ENCODE results near the gene GDPGP1.

GDPGP1 gene

GRCh38 chr15:90227816-90228772 lies 5.9 kb upstream of the GDPGP1 start:
- no peak overlapping the region for H3K4me3 ChIP-seq (ENCODE audit: low read depth, low read length)
- no peak for DNase-seq (ENCODE audit: low read depth, low spot score)
- TF ChIP-seq CTCF (IDR thresholded peaks at IDR 0.05; ENCODE audit: insufficient read depth, low read length, missing control alignments): no peak
- ChIA-PET POLR2A (no interaction called here), CTCF (interaction anchor here (0.9 to 1.7 kb wide), 2 partner anchors 10 to 13 kb away, joined by 3 to 10 read pairs; no protein-coding TSS in a partner anchor)

DNA sequence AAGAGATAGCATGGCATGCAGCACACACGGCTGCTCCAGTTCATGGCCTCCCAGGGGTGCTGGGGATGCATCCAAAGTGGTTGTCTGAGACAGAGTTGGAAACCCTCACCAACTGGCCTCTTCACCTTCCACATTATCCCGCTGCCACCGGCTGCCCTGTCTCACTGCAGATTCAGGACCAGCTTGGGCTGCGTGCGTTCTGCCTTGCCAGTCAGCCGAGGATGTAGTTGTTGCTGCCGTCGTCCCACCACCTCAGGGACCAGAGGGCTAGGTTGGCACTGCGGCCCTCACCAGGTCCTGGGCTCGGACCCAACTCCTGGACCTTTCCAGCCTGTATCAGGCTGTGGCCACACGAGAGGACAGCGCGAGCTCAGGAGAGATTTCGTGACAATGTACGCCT lies 5.0 kb upstream of the GDPGP1 start:
- no peak overlapping the region for H3K4me3 ChIP-seq (ENCODE audit: low read depth, low read length)
- no peak for DNase-seq (ENCODE audit: low read depth, low spot score)
- ChIA-PET CTCF (no interaction called here), POLR2A (no interaction called here)
- TF ChIP-seq CTCF (IDR thresholded peaks at IDR 0.05; ENCODE audit: insufficient read depth, low read length, missing control alignments): no peak

GRCh38 chr15:90230071-90230494 lies 3.9 kb upstream of the GDPGP1 start:
- CTCF ChIA-PET: interaction anchor here (4.7 kb wide), 1 partner anchor 8 kb away, joined by 59 read pairs; no protein-coding TSS in a partner anchor
- DNase-seq (ENCODE audit: low read depth, low spot score): no peak
- H3K4me3 ChIP-seq (ENCODE audit: low read depth, low read length): no peak overlapping the region
- TF ChIP-seq CTCF (IDR thresholded peaks at IDR 0.05; ENCODE audit: insufficient read depth, low read length, missing control alignments): no peak
- POLR2A ChIA-PET: no interaction called here

DNA sequence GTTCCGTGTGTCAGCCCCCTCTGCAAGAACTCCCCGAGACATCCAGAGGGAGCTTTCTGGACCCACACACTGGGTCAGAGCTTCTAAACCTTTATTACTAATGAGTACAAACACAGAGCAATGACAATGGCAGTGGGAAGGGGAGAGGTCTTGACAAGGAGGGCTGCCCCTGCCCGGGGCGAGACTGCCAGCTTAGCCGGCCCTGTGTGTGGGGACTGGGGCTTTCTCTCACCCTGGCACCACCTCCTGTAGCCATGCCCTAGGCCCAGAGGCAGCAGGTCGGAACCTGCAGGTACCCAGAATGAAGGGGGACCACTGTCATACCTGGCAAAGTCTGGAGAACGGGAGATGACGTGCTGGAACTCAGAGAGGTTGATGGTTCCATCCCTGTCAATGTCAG lies 3.4 kb upstream of the GDPGP1 start:
- no peak for DNase-seq (ENCODE audit: low read depth, low spot score)
- no peak for TF ChIP-seq CTCF (IDR thresholded peaks at IDR 0.05; ENCODE audit: insufficient read depth, low read length, missing control alignments)
- ChIA-PET POLR2A (no interaction called here), CTCF (interaction anchor here (0.7 to 4.7 kb wide), 2 partner anchors 9 to 14 kb away, joined by 3 to 59 read pairs; no protein-coding TSS in a partner anchor)
- H3K4me3 ChIP-seq (ENCODE audit: low read depth, low read length): no peak overlapping the region

DNA sequence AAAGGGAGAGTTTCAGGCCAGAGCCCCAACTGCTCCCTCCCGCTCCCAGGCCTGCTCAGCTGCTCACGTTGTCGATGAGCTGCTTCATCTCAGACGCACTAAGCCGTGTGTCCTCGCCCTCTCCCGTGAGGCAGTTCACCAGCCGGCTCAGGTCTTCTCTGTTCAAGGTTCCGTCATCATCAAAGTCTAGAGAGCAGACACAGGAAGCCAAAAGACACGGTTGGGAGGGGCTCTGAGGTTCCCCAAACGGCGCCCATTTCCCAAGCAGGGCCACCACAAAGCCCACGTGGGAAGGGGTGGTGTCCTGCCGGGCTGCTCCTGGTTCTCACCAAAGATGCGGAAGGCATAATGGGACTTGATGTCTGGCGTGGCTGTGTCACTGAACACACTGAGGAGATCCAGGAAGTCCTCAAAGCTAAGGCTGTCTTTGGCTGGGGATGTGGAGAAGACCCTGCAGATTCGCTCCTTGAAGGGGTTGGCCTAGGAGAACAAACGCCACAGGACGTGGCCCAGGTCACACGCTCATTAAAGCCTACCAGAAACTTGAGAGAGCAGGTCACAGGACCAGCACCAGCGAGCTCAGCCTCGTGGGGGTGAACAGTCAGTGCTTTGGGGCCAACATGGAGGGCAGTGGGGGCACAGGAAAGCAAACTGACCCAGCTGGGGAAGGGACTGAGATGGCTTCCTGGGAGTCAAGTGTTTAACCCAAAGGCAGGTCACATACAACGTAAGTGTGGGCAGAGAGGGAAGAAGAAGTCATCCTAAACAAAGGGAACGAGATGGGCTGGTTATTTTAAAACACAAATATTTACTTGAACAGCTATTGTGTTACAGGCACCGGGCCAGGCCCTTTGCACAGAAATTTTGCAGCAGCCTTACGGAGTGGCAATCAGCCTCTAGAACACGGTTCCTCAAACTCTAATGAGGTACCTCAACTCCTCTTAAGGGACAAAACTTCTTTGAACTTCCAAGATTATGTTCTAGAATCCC lies 2.7 kb upstream of the GDPGP1 start:
- ChIA-PET POLR2A (no interaction called here), CTCF (interaction anchor here (0.7 to 4.7 kb wide), 5 partner anchors 9 to 88 kb away, joined by 3 to 59 read pairs (median 7); no protein-coding TSS in a partner anchor)
- DNase-seq (ENCODE audit: low read depth, low spot score): no peak
- no peak for TF ChIP-seq CTCF (IDR thresholded peaks at IDR 0.05; ENCODE audit: insufficient read depth, low read length, missing control alignments)
- H3K4me3 ChIP-seq (ENCODE audit: low read depth, low read length): no peak overlapping the region

All from AG04449 (cell line).